Smooth muscle cell (in vitro differentiated cells): ENCODE results near the gene SLC22A4. TPM values are rescaled to one million over a fixed set of nuclear protein-coding genes. Genes with fewer than 3 reads are reported as not detected.

Source experiments
- DNase-seq: peaks from one replicate; lab custom pipeline; 2025; ENCODE audit not compliant: unreplicated experiment; lab: John Stamatoyannopoulos, UW
- H2AFZ ChIP-seq: fragments of 200-600 bp; sonication (generic); 2 replicates; pipeline ENCODE4 v1.6.0; 2016; ENCODE audit warnings: antibody characterized with exemption, low read depth, mild to moderate bottlenecking
- H3F3A ChIP-seq: fragments of 200-600 bp; sonication (generic); 2 replicates; pipeline ENCODE4 v1.6.0; 2017; ENCODE audit warnings: antibody characterized with exemption, low read depth
- H3K27ac ChIP-seq: fragments of 200-600 bp; sonication (generic); 2 replicates; pipeline ENCODE4 v1.5.1; 2016; ENCODE audit warnings: low read depth, mild to moderate bottlenecking
- H3K27me3 ChIP-seq: fragments of 200-600 bp; sonication (generic); 2 replicates; pipeline ENCODE4 v1.6.1; 2016; ENCODE audit warnings: low read depth, mild to moderate bottlenecking
- H3K36me3 ChIP-seq: fragments of 200-600 bp; sonication (generic); 2 replicates; pipeline ENCODE4 v1.5.1; 2016; ENCODE audit warnings: low read depth
- H3K4me1 ChIP-seq: fragments of 200-600 bp; sonication (generic); 2 replicates; pipeline ENCODE4 v1.5.1; 2016; ENCODE audit warnings: low read depth
- H3K4me2 ChIP-seq: fragments of 200-600 bp; sonication (generic); 2 replicates; pipeline ENCODE4 v1.6.0; 2016; ENCODE audit warnings: mild to moderate bottlenecking
- H3K4me3 ChIP-seq: fragments of 200-600 bp; sonication (generic); 2 replicates; pipeline ENCODE4 v1.5.1; 2016; ENCODE audit warnings: mild to moderate bottlenecking
- H3K79me2 ChIP-seq: fragments of 200-600 bp; sonication (generic); 2 replicates; pipeline ENCODE4 v1.6.0; 2016; ENCODE audit warnings: low read depth, mild to moderate bottlenecking
- H3K9ac ChIP-seq: fragments of 200-600 bp; sonication (generic); 2 replicates; pipeline ENCODE4 v1.6.0; 2016; ENCODE audit warnings: low read depth
- H3K9me3 ChIP-seq: fragments of 200-600 bp; sonication (generic); replicated peaks from 2 replicates; pipeline ENCODE4 v1.5.1; 2016; ENCODE audit warnings: low read depth
- H4K20me1 ChIP-seq: fragments of 200-600 bp; sonication (generic); 2 replicates; pipeline ENCODE4 v1.6.0; 2016; ENCODE audit warnings: low read depth
- WGBS: methylation state at CpG from one replicate; pipeline ENCODE4 v1.1.7; 2016; ENCODE audit warnings: low lambda C conversion rate; 5-methylcytosine and 5-hydroxymethylcytosine counted together
- polyA plus RNA-seq: library from polyadenylated mRNA; unstranded; fragments of >200 nt; fragmentation: Nextera tagmentation; extraction: Ambion mirVana; gene quantifications from 2 replicates; pipeline ENCODE4 v1.2.1, GENCODE V29; 2016
- total RNA-seq: library from RNA; depleted of rRNA; stranded (reverse); fragments of >200 nt; gene quantifications from 2 replicates; pipeline ENCODE4 v1.2.3, GENCODE V29; 2014
- TF ChIP-seq, protein P1 (sequence below): fragments of 200-600 bp; sonication (generic); IDR thresholded peaks from 2 replicates; pipeline ENCODE4 v1.5.1; 2017; ENCODE audit warnings: borderline replicate concordance, mild to moderate bottlenecking, antibody characterized with exemption; ENCODE audit not compliant: insufficient read depth, poor library complexity, severe bottlenecking

The SLC22A4 gene
- total and polyA plus RNA-seq, 2 experiments from 2014 or later: 3.1 to 3.8 TPM

GRCh38 chr5:132370181-132370970 is 76.2 kb downstream of the SLC22A4 start:
- Histone ChIP-seq H4K20me1 (peaks cover 5% of the 10 kb centered on the region), H3K36me3 (no peaks in the 10 kb centered on the region), H3K27ac (no peak overlapping the region), H3F3A (no peaks in the 10 kb centered on the region), H3K4me3 (peak overlapping the region; percentile 71), H2AFZ (peak overlapping the region; percentile 93), H3K9me3 (no peaks in the 10 kb centered on the region), H3K79me2 (no peaks in the 10 kb centered on the region), H3K4me1 (peaks cover 5% of the 10 kb centered on the region), H3K4me2 (peak overlapping the region; percentile 97), H3K27me3 (no peaks in the 10 kb centered on the region), H3K9ac (peak overlapping the region; percentile 42)
- DNase-seq: no peak
- TF ChIP-seq, protein P1, sequence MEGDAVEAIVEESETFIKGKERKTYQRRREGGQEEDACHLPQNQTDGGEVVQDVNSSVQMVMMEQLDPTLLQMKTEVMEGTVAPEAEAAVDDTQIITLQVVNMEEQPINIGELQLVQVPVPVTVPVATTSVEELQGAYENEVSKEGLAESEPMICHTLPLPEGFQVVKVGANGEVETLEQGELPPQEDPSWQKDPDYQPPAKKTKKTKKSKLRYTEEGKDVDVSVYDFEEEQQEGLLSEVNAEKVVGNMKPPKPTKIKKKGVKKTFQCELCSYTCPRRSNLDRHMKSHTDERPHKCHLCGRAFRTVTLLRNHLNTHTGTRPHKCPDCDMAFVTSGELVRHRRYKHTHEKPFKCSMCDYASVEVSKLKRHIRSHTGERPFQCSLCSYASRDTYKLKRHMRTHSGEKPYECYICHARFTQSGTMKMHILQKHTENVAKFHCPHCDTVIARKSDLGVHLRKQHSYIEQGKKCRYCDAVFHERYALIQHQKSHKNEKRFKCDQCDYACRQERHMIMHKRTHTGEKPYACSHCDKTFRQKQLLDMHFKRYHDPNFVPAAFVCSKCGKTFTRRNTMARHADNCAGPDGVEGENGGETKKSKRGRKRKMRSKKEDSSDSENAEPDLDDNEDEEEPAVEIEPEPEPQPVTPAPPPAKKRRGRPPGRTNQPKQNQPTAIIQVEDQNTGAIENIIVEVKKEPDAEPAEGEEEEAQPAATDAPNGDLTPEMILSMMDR: no peak
- WGBS: 20% methylated on average over 34 of the region's 34 CpGs

GRCh38 chr5:132370971-132371602 is 76.9 kb downstream of the SLC22A4 start:
- peak overlapping the region; percentile 71 for H3K4me3 ChIP-seq
- H4K20me1 ChIP-seq: peaks cover 5% of the 10 kb centered on the region
- no peaks in the 10 kb centered on the region for H3K36me3 ChIP-seq
- H3K4me1 ChIP-seq: peaks cover 5% of the 10 kb centered on the region
- H3K4me2 ChIP-seq: no peak overlapping the region
- no peaks in the 10 kb centered on the region for H3K9me3 ChIP-seq
- WGBS: 91% methylated on average over 19 of the region's 19 CpGs
- no peaks in the 10 kb centered on the region for H3F3A ChIP-seq
- H2AFZ ChIP-seq: no peak overlapping the region
- H3K27ac ChIP-seq: no peak overlapping the region
- no peaks in the 10 kb centered on the region for H3K27me3 ChIP-seq
- TF ChIP-seq, protein P1: no peak
- H3K79me2 ChIP-seq: no peaks in the 10 kb centered on the region
- no peak overlapping the region for H3K9ac ChIP-seq
- DNase-seq: no peak

- H3K9me3 ChIP-seq: no peaks in the 10 kb centered on the region
- peaks cover 9% of the 10 kb centered on the region for H4K20me1 ChIP-seq
- no peak overlapping the region for H3K4me2 ChIP-seq
- H3K27me3 ChIP-seq: no peaks in the 10 kb centered on the region
- 97% methylated on average over 4 of the region's 5 CpGs for WGBS
- H3K9ac ChIP-seq: no peak overlapping the region
- no peaks in the 10 kb centered on the region for H3F3A ChIP-seq
- H3K36me3 ChIP-seq: no peaks in the 10 kb centered on the region
- H3K4me3 ChIP-seq: no peak overlapping the region
- no peak overlapping the region for H3K27ac ChIP-seq
- peaks cover 5% of the 10 kb centered on the region for H3K4me1 ChIP-seq
- no peaks in the 10 kb centered on the region for H3K79me2 ChIP-seq
- no peak for DNase-seq
- TF ChIP-seq, protein P1: no peak
- H2AFZ ChIP-seq: no peak overlapping the region
These were observed 77.4 kb downstream of the SLC22A4 start for GRCh38 chr5:132371603-132371994.
